Activated CD4-positive, alpha-beta T cell treated with anti-CD3 and anti-CD28 coated beads, Interleukin-2, amount 10 ng/mL, durations not matched to agents 7 days and 5 days (primary cell): ENCODE results near the gene CDH4. TPM values are rescaled to one million over a fixed set of nuclear protein-coding genes. Genes with fewer than 3 reads are reported as not detected.

Source experiments
- CTCF ChIA-PET: fragments of 350-600 bp; sonication (Branson Sonifier 250); formaldehyde crosslinking; loops from one replicate; lab custom pipeline; 2021; ENCODE audit warnings: antibody characterized with exemption; lab: Charles Lee
- POLR2A ChIA-PET: fragments of 350-600 bp; sonication (Branson Sonifier 250); formaldehyde crosslinking; loops from one replicate; lab custom pipeline; 2021; ENCODE audit warnings: antibody characterized with exemption; lab: Charles Lee
- DNase-seq: peaks from one replicate; pipeline ENCODE4 v3.0.0-alpha.2; 2020
- H3K27ac Mint-ChIP-seq: one replicate; pipeline ENCODE4 v1.8.0; 2021; ENCODE audit warnings: mild to moderate bottlenecking, moderate library complexity, mixed read lengths
- H3K27me3 Mint-ChIP-seq: one replicate; pipeline ENCODE4 v1.8.0; 2021; ENCODE audit warnings: mixed read lengths
- H3K36me3 Mint-ChIP-seq: one replicate; pipeline ENCODE4 v1.8.0; 2021; ENCODE audit warnings: low read depth, mixed read lengths
- H3K4me1 Mint-ChIP-seq: one replicate; pipeline ENCODE4 v1.8.0; 2021; ENCODE audit warnings: mixed read lengths
- H3K4me3 Mint-ChIP-seq: one replicate; pipeline ENCODE4 v1.8.0; 2021; ENCODE audit warnings: mild to moderate bottlenecking, moderate library complexity, mixed read lengths
- H3K9me3 Mint-ChIP-seq: one replicate; pipeline ENCODE4 v1.8.0; 2021; ENCODE audit warnings: mixed read lengths
- total RNA-seq, 2 experiments: library from RNA; stranded (reverse); gene quantifications; one replicate each; pipeline ENCODE4 v1.2.3, GENCODE V29; 2021

The CDH4 gene
- total RNA-seq, 2 experiments from 2014 or later: not detected

GRCh38 chr20:61876952-61877728 is 625.1 kb downstream of the CDH4 start:
- no peaks in the 10 kb centered on the region for H3K9me3 Mint-ChIP-seq

GRCh38 chr20:61877776-61878477 is 625.9 kb downstream of the CDH4 start:
- POLR2A ChIA-PET: no interaction called here
- Mint-ChIP-seq H3K9me3 (no peaks in the 10 kb centered on the region), H3K36me3 (no peaks in the 10 kb centered on the region), H3K27me3 (no peaks in the 10 kb centered on the region), H3K27ac (no peak overlapping the region), H3K4me1 (no peaks in the 10 kb centered on the region), H3K4me3 (no peak overlapping the region)
- CTCF ChIA-PET: no interaction called here
- no peak for DNase-seq

More at GRCh38 chr20:61876952-61877728, 625.1 kb downstream of the CDH4 start:
- H3K4me3 Mint-ChIP-seq: no peak overlapping the region
- no peak overlapping the region for H3K27ac Mint-ChIP-seq
- ChIA-PET POLR2A (no interaction called here), CTCF (no interaction called here)
- no peaks in the 10 kb centered on the region for H3K36me3 Mint-ChIP-seq
- no peak for DNase-seq
- H3K27me3 Mint-ChIP-seq: no peaks in the 10 kb centered on the region
- H3K4me1 Mint-ChIP-seq: no peaks in the 10 kb centered on the region

DNA sequence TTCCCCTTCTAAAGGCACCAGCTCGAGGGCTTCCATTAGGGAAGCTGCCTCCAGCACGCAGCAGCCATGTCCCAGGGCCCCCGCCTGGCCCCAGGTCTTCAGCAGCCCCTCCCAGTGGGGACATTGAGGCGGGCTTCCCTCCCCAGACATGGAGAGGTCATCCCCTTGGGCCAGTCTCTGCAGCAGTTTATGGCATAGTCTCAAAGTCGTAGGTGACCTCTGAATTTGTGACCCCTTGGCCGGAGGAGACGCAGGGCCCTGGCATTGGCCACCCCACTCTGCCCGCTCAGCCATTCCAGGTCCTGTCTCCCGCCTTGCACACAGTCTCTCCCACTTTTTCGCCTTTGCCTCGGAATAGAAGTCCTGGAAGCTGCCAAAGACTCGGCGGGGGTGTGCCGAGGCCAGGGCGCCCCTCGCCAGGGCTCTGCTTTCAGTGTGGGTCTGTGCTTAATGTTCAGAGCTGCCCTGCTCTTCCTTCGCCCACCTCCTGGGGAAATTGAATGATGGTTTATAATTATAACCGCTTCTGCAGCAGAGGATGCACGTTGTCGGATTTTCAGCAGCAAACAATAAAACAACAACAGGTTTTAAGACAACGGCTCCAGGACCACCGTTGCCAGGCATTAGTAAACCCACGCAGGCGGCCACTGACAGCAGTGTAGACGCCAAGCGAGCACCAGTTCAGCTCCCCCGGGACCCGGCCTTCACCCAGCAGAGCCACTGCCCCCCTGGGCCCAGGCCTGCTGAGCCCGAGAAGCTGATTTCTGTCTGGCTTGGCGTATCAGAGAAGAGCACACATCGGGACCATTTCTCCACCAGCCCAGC is 626.6 kb downstream of the CDH4 start:
- no peaks in the 10 kb centered on the region for H3K9me3 Mint-ChIP-seq
- H3K4me1 Mint-ChIP-seq: no peaks in the 10 kb centered on the region
- ChIA-PET CTCF (no interaction called here), POLR2A (no interaction called here)
- no peak for DNase-seq
- no peak overlapping the region for H3K4me3 Mint-ChIP-seq
- no peaks in the 10 kb centered on the region for H3K36me3 Mint-ChIP-seq
- no peak overlapping the region for H3K27ac Mint-ChIP-seq
- H3K27me3 Mint-ChIP-seq: no peaks in the 10 kb centered on the region

DNA sequence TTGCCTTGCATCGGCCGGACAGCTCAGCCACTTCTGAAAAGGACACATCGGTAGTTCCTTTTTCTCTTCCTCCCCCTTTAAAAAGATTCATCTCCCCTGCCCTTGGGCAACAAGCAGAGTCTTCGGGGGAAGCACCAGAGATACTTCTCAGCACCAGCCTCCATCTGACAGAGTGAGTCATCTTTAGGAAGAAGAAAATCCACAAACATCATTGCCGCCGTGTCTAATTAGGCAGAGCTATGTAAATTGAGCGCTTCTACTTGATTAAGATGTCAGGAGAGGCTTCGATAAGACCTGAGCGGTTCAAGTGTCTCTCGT is 627.2 kb downstream of the CDH4 start:
- H3K36me3 Mint-ChIP-seq: no peaks in the 10 kb centered on the region
- H3K27me3 Mint-ChIP-seq: no peaks in the 10 kb centered on the region
- no peak overlapping the region for H3K27ac Mint-ChIP-seq
- H3K9me3 Mint-ChIP-seq: no peaks in the 10 kb centered on the region
- H3K4me1 Mint-ChIP-seq: no peaks in the 10 kb centered on the region
- ChIA-PET CTCF (no interaction called here), POLR2A (no interaction called here)
- no peak for DNase-seq
- no peak overlapping the region for H3K4me3 Mint-ChIP-seq

GRCh38 chr20:61879694-61880093 is 627.6 kb downstream of the CDH4 start:
- no peaks in the 10 kb centered on the region for H3K4me1 Mint-ChIP-seq
- H3K36me3 Mint-ChIP-seq: no peaks in the 10 kb centered on the region
- no peaks in the 10 kb centered on the region for H3K27me3 Mint-ChIP-seq
- H3K9me3 Mint-ChIP-seq: no peaks in the 10 kb centered on the region
- no peak for DNase-seq
- no peak overlapping the region for H3K4me3 Mint-ChIP-seq
- ChIA-PET CTCF (no interaction called here), POLR2A (no interaction called here)
- no peak overlapping the region for H3K27ac Mint-ChIP-seq

- Mint-ChIP-seq H3K36me3 (no peaks in the 10 kb centered on the region), H3K4me1 (no peaks in the 10 kb centered on the region), H3K9me3 (no peaks in the 10 kb centered on the region), H3K4me3 (no peak overlapping the region), H3K27ac (no peak overlapping the region), H3K27me3 (no peaks in the 10 kb centered on the region)
- CTCF ChIA-PET: no interaction called here
- DNase-seq: no peak
- POLR2A ChIA-PET: no interaction called here
Measured at GRCh38 chr20:61880706-61881105, 628.6 kb downstream of the CDH4 start.

- H3K36me3 Mint-ChIP-seq: no peaks in the 10 kb centered on the region
- no peak overlapping the region for H3K4me3 Mint-ChIP-seq
- POLR2A ChIA-PET: no interaction called here
Measured at GRCh38 chr20:61881416-61881815, 629.4 kb downstream of the CDH4 start.

GRCh38 chr20:61881861-61882260 is 629.8 kb downstream of the CDH4 start:
- Mint-ChIP-seq H3K9me3 (no peaks in the 10 kb centered on the region), H3K36me3 (no peaks in the 10 kb centered on the region)

More at GRCh38 chr20:61881416-61881815, 629.4 kb downstream of the CDH4 start:
- CTCF ChIA-PET: no interaction called here
- Mint-ChIP-seq H3K27ac (no peak overlapping the region), H3K9me3 (no peaks in the 10 kb centered on the region), H3K4me1 (no peaks in the 10 kb centered on the region), H3K27me3 (no peaks in the 10 kb centered on the region)
- no peak for DNase-seq

GRCh38 chr20:61882716-61883615 is 630.9 kb downstream of the CDH4 start:
- H3K36me3 Mint-ChIP-seq: no peaks in the 10 kb centered on the region
- no peak overlapping the region for H3K4me3 Mint-ChIP-seq
- H3K27me3 Mint-ChIP-seq: no peaks in the 10 kb centered on the region
- POLR2A ChIA-PET: no interaction called here
- CTCF ChIA-PET: no interaction called here
- no peaks in the 10 kb centered on the region for H3K9me3 Mint-ChIP-seq
- H3K4me1 Mint-ChIP-seq: peaks cover 2% of the 10 kb centered on the region
- no peak for DNase-seq
- no peak overlapping the region for H3K27ac Mint-ChIP-seq

More at GRCh38 chr20:61881861-61882260, 629.8 kb downstream of the CDH4 start:
- Mint-ChIP-seq H3K27ac (no peak overlapping the region), H3K4me3 (no peak overlapping the region), H3K27me3 (no peaks in the 10 kb centered on the region), H3K4me1 (no peaks in the 10 kb centered on the region)
- CTCF ChIA-PET: no interaction called here
- DNase-seq: no peak
- POLR2A ChIA-PET: no interaction called here

GRCh38 chr20:61883857-61884393 is 631.9 kb downstream of the CDH4 start:
- Mint-ChIP-seq H3K4me3 (no peak overlapping the region), H3K4me1 (peaks cover 2% of the 10 kb centered on the region), H3K27ac (no peak overlapping the region), H3K27me3 (no peaks in the 10 kb centered on the region), H3K36me3 (no peaks in the 10 kb centered on the region), H3K9me3 (no peaks in the 10 kb centered on the region)
- CTCF ChIA-PET: no interaction called here
- POLR2A ChIA-PET: no interaction called here
- DNase-seq: no peak

DNA sequence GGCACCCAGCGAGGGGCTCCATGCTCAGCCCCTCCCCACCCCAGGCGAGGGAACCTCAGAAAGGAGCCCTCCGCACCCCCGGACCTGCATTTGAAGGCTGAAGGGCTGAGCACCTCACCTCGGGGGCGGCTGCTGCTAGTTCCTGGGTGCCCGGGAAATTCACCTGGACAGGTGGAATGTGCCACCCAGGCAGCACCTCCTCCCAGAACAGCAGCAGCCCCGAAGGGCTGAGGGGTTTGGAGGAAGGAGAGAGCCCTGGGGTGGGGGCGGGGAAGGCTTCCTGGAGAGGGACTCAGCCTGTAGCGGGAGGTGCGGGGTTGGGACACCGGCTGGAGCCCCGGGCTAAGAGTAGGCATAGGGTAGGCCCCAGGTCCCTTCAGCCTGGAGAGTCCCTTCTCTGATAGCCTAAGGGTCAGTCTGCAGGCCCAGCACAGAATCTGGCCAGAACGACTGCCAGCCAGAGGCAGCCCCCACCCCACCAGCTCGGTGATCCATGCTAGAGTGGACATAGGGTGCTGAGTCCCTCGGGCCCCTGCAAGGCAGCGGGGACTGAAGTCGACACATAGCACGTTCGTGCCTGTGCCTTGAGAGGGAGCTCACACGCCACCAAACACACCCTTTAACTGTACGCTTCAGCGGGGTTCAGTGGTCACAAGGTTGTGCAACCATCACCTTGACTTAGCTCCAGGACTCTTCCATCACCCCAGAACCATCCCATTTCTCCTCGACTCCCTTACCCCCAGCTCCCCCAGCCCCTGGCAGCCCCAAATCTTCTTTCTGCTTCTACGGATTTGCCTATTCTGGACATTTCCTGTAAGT is 632.7 kb downstream of the CDH4 start:
- peaks cover 4% of the 10 kb centered on the region for H3K9me3 Mint-ChIP-seq
- CTCF ChIA-PET: no interaction called here
- H3K27me3 Mint-ChIP-seq: no peaks in the 10 kb centered on the region
- H3K4me1 Mint-ChIP-seq: peaks cover 2% of the 10 kb centered on the region
- no peaks in the 10 kb centered on the region for H3K36me3 Mint-ChIP-seq
- POLR2A ChIA-PET: no interaction called here
- no peak for DNase-seq
- no peak overlapping the region for H3K27ac Mint-ChIP-seq
- H3K4me3 Mint-ChIP-seq: no peak overlapping the region
